ENCODE results near the gene KIF13A. TPM values are rescaled to one million over a fixed set of nuclear protein-coding genes. Genes with fewer than 3 reads are reported as not detected.

The KIF13A gene
- total and polyA plus RNA-seq, 2 donors from 2014 or later: 12.6 to 35.9 TPM

- Histone ChIP-seq H3K27ac (ENCODE audit: low read depth in 2 of 2, low read length in 2 of 2) (peak overlapping the region; percentile 82 to 85), H3K9me3 (ENCODE audit: control insufficient read depth in 2 of 3, insufficient read depth in 1 of 3, low read length in 3 of 3) (no peaks in the 10 kb centered on the region), H3K27me3 (ENCODE audit: control insufficient read depth, insufficient read depth, low read length) (no peaks in the 10 kb centered on the region), H3K36me3 (ENCODE audit: control insufficient read depth in 2 of 3, insufficient read depth in 3 of 3, low read length in 3 of 3) (no peaks in the 10 kb centered on the region), H3K4me3 (ENCODE audit: low read length in 3 of 3) (peak overlapping the region; percentile 81 to 86 (median 82)), H3K9ac (ENCODE audit: low read length in 3 of 3) (peak overlapping the region in 2 of 3 donors; percentile 52 to 62), H3K4me1 (ENCODE audit: control insufficient read depth in 2 of 3, insufficient read depth in 2 of 3, low read depth in 1 of 3, low read length in 3 of 3) (peaks cover 0 to 13% (median 0%) of the 10 kb centered on the region in 3 donors)
- DNase-seq: no peak
- intact Hi-C loops (cut with DNase I): no loop called here
- no peak for FAIRE-seq
- TF ChIP-seq, protein P1, sequence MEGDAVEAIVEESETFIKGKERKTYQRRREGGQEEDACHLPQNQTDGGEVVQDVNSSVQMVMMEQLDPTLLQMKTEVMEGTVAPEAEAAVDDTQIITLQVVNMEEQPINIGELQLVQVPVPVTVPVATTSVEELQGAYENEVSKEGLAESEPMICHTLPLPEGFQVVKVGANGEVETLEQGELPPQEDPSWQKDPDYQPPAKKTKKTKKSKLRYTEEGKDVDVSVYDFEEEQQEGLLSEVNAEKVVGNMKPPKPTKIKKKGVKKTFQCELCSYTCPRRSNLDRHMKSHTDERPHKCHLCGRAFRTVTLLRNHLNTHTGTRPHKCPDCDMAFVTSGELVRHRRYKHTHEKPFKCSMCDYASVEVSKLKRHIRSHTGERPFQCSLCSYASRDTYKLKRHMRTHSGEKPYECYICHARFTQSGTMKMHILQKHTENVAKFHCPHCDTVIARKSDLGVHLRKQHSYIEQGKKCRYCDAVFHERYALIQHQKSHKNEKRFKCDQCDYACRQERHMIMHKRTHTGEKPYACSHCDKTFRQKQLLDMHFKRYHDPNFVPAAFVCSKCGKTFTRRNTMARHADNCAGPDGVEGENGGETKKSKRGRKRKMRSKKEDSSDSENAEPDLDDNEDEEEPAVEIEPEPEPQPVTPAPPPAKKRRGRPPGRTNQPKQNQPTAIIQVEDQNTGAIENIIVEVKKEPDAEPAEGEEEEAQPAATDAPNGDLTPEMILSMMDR (IDR thresholded peaks at IDR 0.05; ENCODE audit: borderline replicate concordance, extremely low read depth, insufficient read depth): no peak
Measured at GRCh38 chr6:17985934-17986655, 1.3 kb downstream of the KIF13A start.

DNA sequence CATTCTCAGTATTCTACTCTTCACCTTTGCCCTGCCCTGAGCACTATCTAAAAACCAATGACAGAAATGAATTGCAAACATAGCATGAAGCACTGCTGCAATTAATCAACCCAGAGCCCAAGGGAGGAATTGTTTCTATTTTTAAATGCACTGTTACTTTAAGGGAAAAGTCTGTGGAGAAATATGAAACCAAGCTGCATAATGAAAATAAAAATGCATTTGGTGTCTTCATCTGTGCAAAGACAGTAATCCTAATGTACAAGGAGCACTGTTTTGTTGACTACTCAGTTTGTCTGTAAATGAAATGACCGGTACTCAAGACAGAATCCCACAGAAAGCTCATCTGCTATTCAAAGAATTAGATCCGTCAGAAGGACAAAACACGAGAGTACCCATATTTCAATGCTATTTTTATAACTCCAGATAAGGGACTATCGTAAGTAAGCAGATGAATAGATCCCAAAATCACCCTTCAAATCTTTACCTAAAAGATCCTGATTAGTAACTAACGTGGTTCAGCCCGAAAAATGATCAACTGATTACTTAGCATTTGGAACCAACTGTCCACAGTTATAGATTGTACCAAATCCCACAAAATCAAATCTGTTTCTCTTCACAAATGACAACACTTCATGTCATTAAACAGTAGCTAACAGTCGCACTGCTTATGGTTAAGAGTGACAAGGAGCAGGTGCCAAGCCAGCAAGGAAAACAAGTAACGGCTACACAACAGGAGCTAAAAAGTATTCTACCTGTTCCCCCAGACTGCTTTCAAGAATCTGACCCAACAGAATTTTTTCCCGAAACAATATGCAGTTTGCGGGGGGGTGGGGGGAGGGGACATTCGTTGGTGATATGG is 2.4 kb downstream of the KIF13A start:
- Histone ChIP-seq H3K36me3 (ENCODE audit: control insufficient read depth in 2 of 3, insufficient read depth in 3 of 3, low read length in 3 of 3) (no peaks in the 10 kb centered on the region), H3K9me3 (ENCODE audit: control insufficient read depth in 2 of 3, insufficient read depth in 1 of 3, low read length in 3 of 3) (no peaks in the 10 kb centered on the region), H3K9ac (ENCODE audit: low read length in 3 of 3) (peak overlapping the region in 2 of 3 donors; percentile 12 to 30), H3K27ac (ENCODE audit: low read depth in 2 of 2, low read length in 2 of 2) (peak overlapping the region in 1 of 2 donors; percentile 48), H3K4me1 (ENCODE audit: control insufficient read depth in 2 of 3, insufficient read depth in 2 of 3, low read depth in 1 of 3, low read length in 3 of 3) (peaks cover 0 to 13% (median 0%) of the 10 kb centered on the region in 3 donors), H3K4me3 (ENCODE audit: low read length in 3 of 3) (peak overlapping the region in 2 of 3 donors; percentile 39 to 86), H3K27me3 (ENCODE audit: control insufficient read depth, insufficient read depth, low read length) (no peaks in the 10 kb centered on the region)
- intact Hi-C loops (cut with DNase I): no loop called here
- peak in 1 of 5 donors; percentile 20 for DNase-seq
- TF ChIP-seq, protein P1 (IDR thresholded peaks at IDR 0.05; ENCODE audit: borderline replicate concordance, extremely low read depth, insufficient read depth): no peak
- FAIRE-seq: no peak

GRCh38 chr6:17984399-17984798 is 3.0 kb downstream of the KIF13A start:
- Histone ChIP-seq H3K36me3 (ENCODE audit: control insufficient read depth in 2 of 3, insufficient read depth in 3 of 3, low read length in 3 of 3) (no peaks in the 10 kb centered on the region), H3K9ac (ENCODE audit: low read length in 3 of 3) (no peak overlapping the region), H3K27me3 (ENCODE audit: control insufficient read depth, insufficient read depth, low read length) (no peaks in the 10 kb centered on the region), H3K4me3 (ENCODE audit: low read length in 3 of 3) (peak overlapping the region in 2 of 3 donors; percentile 39 to 86), H3K4me1 (ENCODE audit: control insufficient read depth in 2 of 3, insufficient read depth in 2 of 3, low read depth in 1 of 3, low read length in 3 of 3) (peaks cover 0 to 13% (median 0%) of the 10 kb centered on the region in 3 donors), H3K9me3 (ENCODE audit: control insufficient read depth in 2 of 3, insufficient read depth in 1 of 3, low read length in 3 of 3) (no peaks in the 10 kb centered on the region), H3K27ac (ENCODE audit: low read depth in 2 of 2, low read length in 2 of 2) (no peak overlapping the region)
- no peak for DNase-seq
- intact Hi-C loops (cut with DNase I): no loop called here
- no peak for FAIRE-seq
- TF ChIP-seq, protein P1 (IDR thresholded peaks at IDR 0.05; ENCODE audit: borderline replicate concordance, extremely low read depth, insufficient read depth): no peak

All from kidney (tissue), 14 donors.